Measurements from ENCODE around the gene MYRIP.
"Not testable (repeated sequence)": the region's sequence is repeated elsewhere in the genome, so short reads cannot be mapped to it uniquely, and the experiment has no call there.

The MYRIP gene

GRCh38 chr3:40020689-40021088 lies 211.3 kb downstream of the MYRIP start:
- no peak for TF ChIP-seq FOXK2 (IDR thresholded peaks at IDR 0.05)
- no peak for TF ChIP-seq TARDBP (IDR thresholded peaks at IDR 0.05)
- no peak for TF ChIP-seq BHLHE40 (IDR thresholded peaks at IDR 0.05; ENCODE audit: borderline replicate concordance)
- ChIA-PET CTCF (no interaction called here), POLR2A (no interaction called here)
- no peak for DNase-seq (ENCODE audit: extremely low spot score)

- ChIA-PET CTCF (no interaction called here), POLR2A (no interaction called here)
Observed at GRCh38 chr3:40021338-40021737, 211.9 kb downstream of the MYRIP start.

GRCh38 chr3:40022297-40022827 lies 213.0 kb downstream of the MYRIP start:
- ChIA-PET POLR2A (no interaction called here), CTCF (no interaction called here)
- TF ChIP-seq FOXA1 (IDR thresholded peaks at IDR 0.05) (no peak), ZNF384 (IDR thresholded peaks at IDR 0.05) (no peak), ARNT (IDR thresholded peaks at IDR 0.05) (no peak), LEF1 (IDR thresholded peaks at IDR 0.05; ENCODE audit: borderline replicate concordance) (no peak), NFRKB (IDR thresholded peaks at IDR 0.05) (no peak), PKNOX1 (IDR thresholded peaks at IDR 0.05) (no peak), BHLHE40 (IDR thresholded peaks at IDR 0.05; ENCODE audit: borderline replicate concordance) (no peak), CTBP1 (IDR thresholded peaks at IDR 0.05; ENCODE audit: borderline replicate concordance) (no peak)
- no peak for DNase-seq (ENCODE audit: extremely low spot score)

More at GRCh38 chr3:40021338-40021737, 211.9 kb downstream of the MYRIP start:
- no peak for TF ChIP-seq FOXM1 (IDR thresholded peaks at IDR 0.05; ENCODE audit: borderline replicate concordance)
- no peak for TF ChIP-seq SUZ12 (IDR thresholded peaks at IDR 0.05)
- TF ChIP-seq FOXA1 (IDR thresholded peaks at IDR 0.05): no peak
- TF ChIP-seq CTBP1 (IDR thresholded peaks at IDR 0.05; ENCODE audit: borderline replicate concordance): no peak
- no peak for TF ChIP-seq ELF4 (IDR thresholded peaks at IDR 0.05)
- TF ChIP-seq BHLHE40 (IDR thresholded peaks at IDR 0.05; ENCODE audit: borderline replicate concordance): no peak
- no peak for TF ChIP-seq PKNOX1 (IDR thresholded peaks at IDR 0.05)
- TF ChIP-seq ZNF384 (IDR thresholded peaks at IDR 0.05): no peak
- TF ChIP-seq LEF1 (IDR thresholded peaks at IDR 0.05; ENCODE audit: borderline replicate concordance): no peak
- TF ChIP-seq TARDBP (IDR thresholded peaks at IDR 0.05): no peak
- TF ChIP-seq SP1 (IDR thresholded peaks at IDR 0.05): no peak
- no peak for DNase-seq (ENCODE audit: extremely low spot score)

- POLR2A ChIA-PET: no interaction called here
- DNase-seq (ENCODE audit: extremely low spot score): no peak
- CTCF ChIA-PET: interaction anchor here (0.7 to 1.2 kb wide), 2 partner anchors 154 to 386 kb away, joined by 3 read pairs; no protein-coding TSS in a partner anchor
Observed at GRCh38 chr3:40024526-40024925, 215.1 kb downstream of the MYRIP start.

GRCh38 chr3:40025892-40026291 lies 216.5 kb downstream of the MYRIP start:
- DNase-seq (ENCODE audit: extremely low spot score); CTCF ChIA-PET; POLR2A ChIA-PET: not testable (repeated sequence)

More at GRCh38 chr3:40024526-40024925, 215.1 kb downstream of the MYRIP start:
- TF ChIP-seq FOXM1 (IDR thresholded peaks at IDR 0.05; ENCODE audit: borderline replicate concordance) (no peak), SUZ12 (IDR thresholded peaks at IDR 0.05) (no peak), SP1 (IDR thresholded peaks at IDR 0.05) (no peak), ARNT (IDR thresholded peaks at IDR 0.05) (no peak), L3MBTL2 (conservative IDR thresholded peaks at IDR 0.05) (no peak), BHLHE40 (IDR thresholded peaks at IDR 0.05; ENCODE audit: borderline replicate concordance) (no peak), FOXK2 (IDR thresholded peaks at IDR 0.05) (no peak), NFRKB (IDR thresholded peaks at IDR 0.05) (no peak), HDGF (IDR thresholded peaks at IDR 0.05; ENCODE audit: borderline replicate concordance) (no peak), PKNOX1 (IDR thresholded peaks at IDR 0.05) (no peak), ZNF384 (IDR thresholded peaks at IDR 0.05) (no peak), FOXA1 (IDR thresholded peaks at IDR 0.05) (no peak), LEF1 (IDR thresholded peaks at IDR 0.05; ENCODE audit: borderline replicate concordance) (no peak), ELF4 (IDR thresholded peaks at IDR 0.05) (no peak), CTBP1 (IDR thresholded peaks at IDR 0.05; ENCODE audit: borderline replicate concordance) (no peak), TARDBP (IDR thresholded peaks at IDR 0.05) (no peak)

GRCh38 chr3:40035177-40035576 lies 225.8 kb downstream of the MYRIP start:
- no peak for TF ChIP-seq FOXM1 (IDR thresholded peaks at IDR 0.05; ENCODE audit: borderline replicate concordance)
- POLR2A ChIA-PET: no interaction called here
- CTCF ChIA-PET: no interaction called here
- no peak for DNase-seq (ENCODE audit: extremely low spot score)

GRCh38 chr3:40037582-40037981 lies 228.2 kb downstream of the MYRIP start:
- DNase-seq (ENCODE audit: extremely low spot score): no peak
- POLR2A ChIA-PET: no interaction called here
- no peak for TF ChIP-seq ELF4 (IDR thresholded peaks at IDR 0.05)
- TF ChIP-seq L3MBTL2 (conservative IDR thresholded peaks at IDR 0.05): no peak
- TF ChIP-seq PKNOX1 (IDR thresholded peaks at IDR 0.05): no peak
- TF ChIP-seq BHLHE40 (IDR thresholded peaks at IDR 0.05; ENCODE audit: borderline replicate concordance): no peak
- TF ChIP-seq HDGF (IDR thresholded peaks at IDR 0.05; ENCODE audit: borderline replicate concordance): no peak
- no peak for TF ChIP-seq FOXM1 (IDR thresholded peaks at IDR 0.05; ENCODE audit: borderline replicate concordance)
- no peak for TF ChIP-seq SUZ12 (IDR thresholded peaks at IDR 0.05)
- TF ChIP-seq SP1 (IDR thresholded peaks at IDR 0.05): no peak
- no peak for TF ChIP-seq LEF1 (IDR thresholded peaks at IDR 0.05; ENCODE audit: borderline replicate concordance)
- no peak for TF ChIP-seq FOXK2 (IDR thresholded peaks at IDR 0.05)
- TF ChIP-seq ARNT (IDR thresholded peaks at IDR 0.05): no peak
- CTCF ChIA-PET: no interaction called here
